ENCODE measurements around the gene QRSL1. TPM values are rescaled to one million over a fixed set of nuclear protein-coding genes. Genes with fewer than 3 reads are reported as not detected.

Gene QRSL1
- total and polyA plus RNA-seq, 9 of the 15 experiments (the other 6 are each of a cell fraction or from before 2014, with no cell fraction given) = 14.6 to 31.5 (median 23.0) TPM

DNA sequence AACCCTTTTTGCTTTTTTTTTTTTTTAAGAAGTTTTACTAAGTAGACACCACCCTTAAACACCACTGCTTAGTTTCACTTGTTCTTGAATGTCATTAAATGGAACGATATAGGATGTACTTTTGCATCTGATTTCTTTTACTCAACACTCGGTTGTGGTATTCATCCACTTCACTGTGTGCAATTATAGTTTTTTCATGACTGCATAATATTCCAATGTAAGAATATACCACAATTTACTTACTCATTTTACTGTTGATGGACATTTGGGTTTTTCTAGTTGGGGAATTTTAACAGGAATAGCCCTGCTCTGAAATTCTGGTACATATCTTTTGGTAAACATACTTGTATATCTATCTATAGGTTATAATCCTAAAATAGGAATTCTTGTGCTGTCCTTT, 29.9 kb upstream of the QRSL1 start (continued):
- no peak for TF ChIP-seq HNRNPH1 (optimal IDR thresholded peaks at IDR 0.05; ENCODE audit: low read depth, low read length)
- TF ChIP-seq, protein P1, sequence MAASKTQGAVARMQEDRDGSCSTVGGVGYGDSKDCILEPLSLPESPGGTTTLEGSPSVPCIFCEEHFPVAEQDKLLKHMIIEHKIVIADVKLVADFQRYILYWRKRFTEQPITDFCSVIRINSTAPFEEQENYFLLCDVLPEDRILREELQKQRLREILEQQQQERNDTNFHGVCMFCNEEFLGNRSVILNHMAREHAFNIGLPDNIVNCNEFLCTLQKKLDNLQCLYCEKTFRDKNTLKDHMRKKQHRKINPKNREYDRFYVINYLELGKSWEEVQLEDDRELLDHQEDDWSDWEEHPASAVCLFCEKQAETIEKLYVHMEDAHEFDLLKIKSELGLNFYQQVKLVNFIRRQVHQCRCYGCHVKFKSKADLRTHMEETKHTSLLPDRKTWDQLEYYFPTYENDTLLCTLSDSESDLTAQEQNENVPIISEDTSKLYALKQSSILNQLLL (CRISPR knock-in tag; IDR thresholded peaks at IDR 0.05; ENCODE audit: borderline replicate concordance) = no peak

GRCh38 chr6:106600329-106600728, 29.0 kb upstream of the QRSL1 start:
- BruUV-seq (replicated peaks) = no TSS peak
- intact Hi-C loops (cut with micrococcal nuclease) = no loop called here
- FAIRE-seq (no peak), ATAC-seq (no peak), DNase-seq (ENCODE audit: extremely low read depth in 1 of 4, low spot score in 3 of 4) (no peak)
- no peaks in the 10 kb centered on the region for H3K79me2 ChIP-seq (ENCODE audit: control insufficient read depth, insufficient read depth, low read length)
- no peak overlapping the region for H3K27ac ChIP-seq (ENCODE audit: extremely low read depth, low read depth, low read length)
- no peak overlapping the region for H3K4me3 ChIP-seq
- no peak overlapping the region for H2AFZ ChIP-seq (ENCODE audit: low read depth, low read length)
- ChIA-PET POLR2A (no interaction called here), CTCF (ENCODE audit: low intra/inter-chr PET ratio) (no interaction called here)
- H3K9ac ChIP-seq (ENCODE audit: insufficient read depth in 1 of 2, low read depth in 2 of 2, low read length in 2 of 2) = no peak overlapping the region
- H3K4me2 ChIP-seq (ENCODE audit: insufficient read depth, low read length) = no peak overlapping the region
- no peaks in the 10 kb centered on the region for H3K27me3 ChIP-seq (ENCODE audit: control insufficient read depth in 2 of 2, insufficient read depth in 2 of 2, low read length in 2 of 2)
- WGBS (ENCODE audit: insufficient coverage, low coverage, missing lambda C conversion rate) = 96% methylated on average over 2 of the region's 2 CpGs
- in situ Hi-C loops (cut with MboI) = no loop called here
- H3K36me3 ChIP-seq (ENCODE audit: control insufficient read depth, insufficient read depth, low read length) = peaks cover 3% of the 10 kb centered on the region; the same call in 1 of the 3 replicates
- H3K9me1 ChIP-seq (ENCODE audit: control insufficient read depth, insufficient read depth, low read length) = no peaks in the 10 kb centered on the region
- no peaks in the 10 kb centered on the region for H3K4me1 ChIP-seq (replicated peaks in 1 of 2; ENCODE audit: control insufficient read depth in 2 of 2, insufficient read depth in 2 of 2, low read length in 2 of 2)
- no peaks in the 10 kb centered on the region for H4K20me1 ChIP-seq (replicated peaks; ENCODE audit: control insufficient read depth, insufficient read depth, low read length)
- no peaks in the 10 kb centered on the region for H3K9me3 ChIP-seq (replicated peaks; ENCODE audit: control insufficient read depth, insufficient read depth, low read depth, low read length)
- TF ChIP-seq, protein P2, sequence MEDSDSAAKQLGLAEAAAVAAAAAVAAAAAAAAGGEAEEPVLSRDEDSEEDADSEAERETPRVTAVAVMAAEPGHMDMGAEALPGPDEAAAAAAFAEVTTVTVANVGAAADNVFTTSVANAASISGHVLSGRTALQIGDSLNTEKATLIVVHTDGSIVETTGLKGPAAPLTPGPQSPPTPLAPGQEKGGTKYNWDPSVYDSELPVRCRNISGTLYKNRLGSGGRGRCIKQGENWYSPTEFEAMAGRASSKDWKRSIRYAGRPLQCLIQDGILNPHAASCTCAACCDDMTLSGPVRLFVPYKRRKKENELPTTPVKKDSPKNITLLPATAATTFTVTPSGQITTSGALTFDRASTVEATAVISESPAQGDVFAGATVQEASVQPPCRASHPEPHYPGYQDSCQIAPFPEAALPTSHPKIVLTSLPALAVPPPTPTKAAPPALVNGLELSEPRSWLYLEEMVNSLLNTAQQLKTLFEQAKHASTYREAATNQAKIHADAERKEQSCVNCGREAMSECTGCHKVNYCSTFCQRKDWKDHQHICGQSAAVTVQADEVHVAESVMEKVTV (CRISPR knock-in tag; IDR thresholded peaks at IDR 0.05) = no peak
- TF ChIP-seq RERE (CRISPR knock-in tag; IDR thresholded peaks at IDR 0.05; ENCODE audit: borderline replicate concordance) (no peak), ZNF695 (CRISPR knock-in tag; IDR thresholded peaks at IDR 0.05) (no peak), ZNF75A (CRISPR knock-in tag; IDR thresholded peaks at IDR 0.05) (no peak), ZNF778 (CRISPR knock-in tag; IDR thresholded peaks at IDR 0.05) (no peak), RHOXF2B (CRISPR knock-in tag; conservative IDR thresholded peaks at IDR 0.05) (no peak), HNRNPK (IDR thresholded peaks at IDR 0.05; ENCODE audit: low read depth, low read length, poor library complexity, severe bottlenecking) (no peak), U2AF1 (optimal IDR thresholded peaks at IDR 0.05; ENCODE audit: low read depth, low read length) (no peak), ZNF316 (IDR thresholded peaks at IDR 0.05) (no peak)
- TF ChIP-seq, protein P3, sequence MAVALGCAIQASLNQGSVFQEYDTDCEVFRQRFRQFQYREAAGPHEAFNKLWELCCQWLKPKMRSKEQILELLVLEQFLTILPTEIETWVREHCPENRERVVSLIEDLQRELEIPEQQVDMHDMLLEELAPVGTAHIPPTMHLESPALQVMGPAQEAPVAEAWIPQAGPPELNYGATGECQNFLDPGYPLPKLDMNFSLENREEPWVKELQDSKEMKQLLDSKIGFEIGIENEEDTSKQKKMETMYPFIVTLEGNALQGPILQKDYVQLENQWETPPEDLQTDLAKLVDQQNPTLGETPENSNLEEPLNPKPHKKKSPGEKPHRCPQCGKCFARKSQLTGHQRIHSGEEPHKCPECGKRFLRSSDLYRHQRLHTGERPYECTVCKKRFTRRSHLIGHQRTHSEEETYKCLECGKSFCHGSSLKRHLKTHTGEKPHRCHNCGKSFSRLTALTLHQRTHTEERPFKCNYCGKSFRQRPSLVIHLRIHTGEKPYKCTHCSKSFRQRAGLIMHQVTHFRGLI (CRISPR knock-in tag; IDR thresholded peaks at IDR 0.05) = no peak

Data from K562 (cell line).